ENCODE measurements around the gene ERP44. TPM values are rescaled to one million over a fixed set of nuclear protein-coding genes. Genes with fewer than 3 reads are reported as not detected.

The ERP44 gene
- total and polyA plus RNA-seq, 2 donors (not counting 3 experiments of a cell fraction or from before 2014, with no cell fraction given), result 9.9 to 21.4 TPM

GRCh38 chr9:100071271-100071670 lies 27.5 kb downstream of the ERP44 start:
- H3K9me1 ChIP-seq (replicated peaks; ENCODE audit: control insufficient read depth, extremely low read depth, insufficient read depth, low read length), result no peaks in the 10 kb centered on the region

More at GRCh38 chr9:100071271-100071670, 27.5 kb downstream of the ERP44 start:
- Histone ChIP-seq H3K9ac (replicated peaks; ENCODE audit: extremely low read depth, insufficient read depth, low read length) (no peak overlapping the region), H3K79me2 (ENCODE audit: control insufficient read depth, insufficient read depth, low read length) (peaks cover 4% of the 10 kb centered on the region), H3K4me1 (ENCODE audit: control insufficient read depth, extremely low read depth, insufficient read depth, low read length) (no peaks in the 10 kb centered on the region), H3K27me3 (ENCODE audit: control insufficient read depth in 2 of 2, insufficient read depth in 2 of 2, low read length in 2 of 2) (no peaks in the 10 kb centered on the region), H4K20me1 (replicated peaks; ENCODE audit: control insufficient read depth, extremely low read depth, insufficient read depth, low read length) (no peaks in the 10 kb centered on the region), H3K4me3 (replicated peaks in 1 of 3; ENCODE audit: insufficient read depth in 1 of 3, low read depth in 1 of 3, low read length in 3 of 3) (no peak overlapping the region), H3K4me2 (ENCODE audit: insufficient read depth, low read length) (no peak overlapping the region), H3K27ac (ENCODE audit: insufficient read depth, low read depth, low read length) (no peak overlapping the region), H3K36me3 (ENCODE audit: control insufficient read depth in 2 of 2, extremely low read depth in 1 of 2, insufficient read depth in 2 of 2, low read length in 2 of 2) (no peaks in the 10 kb centered on the region), H2AFZ (ENCODE audit: low read depth, low read length) (no peak overlapping the region), H3K9me3 (replicated peaks; ENCODE audit: control insufficient read depth, insufficient read depth, low read length) (no peaks in the 10 kb centered on the region)
- DNase-seq (ENCODE audit: low read depth, low spot score), result no peak
- ChIA-PET POLR2A (no interaction called here), CTCF (no interaction called here)
- no peak for TF ChIP-seq MAX (IDR thresholded peaks at IDR 0.05; ENCODE audit: insufficient read depth, insufficient read length)
- no peak for TF ChIP-seq CTCF (IDR thresholded peaks at IDR 0.05; ENCODE audit: extremely low read depth in 1 of 2, insufficient read depth in 1 of 2, low read depth in 1 of 2, low read length in 2 of 2)
- no peak for TF ChIP-seq POLR2A (IDR thresholded peaks at IDR 0.05; ENCODE audit: low read depth, low read length)
- TF ChIP-seq MYC (IDR thresholded peaks at IDR 0.05; ENCODE audit: low read depth, low read length), result no peak
- TF ChIP-seq FOS (IDR thresholded peaks at IDR 0.05; ENCODE audit: borderline replicate concordance, insufficient read depth, low read length), result no peak
- no peak for TF ChIP-seq GATA2 (IDR thresholded peaks at IDR 0.05; ENCODE audit: insufficient read depth, insufficient read length, low read depth, low read length)
- TF ChIP-seq EZH2 (IDR thresholded peaks at IDR 0.05; ENCODE audit: borderline replicate concordance, low read depth, low read length, severe bottlenecking), result no peak
- no peak for TF ChIP-seq POLR2AphosphoS5 (IDR thresholded peaks at IDR 0.05; ENCODE audit: insufficient read depth, low read depth, low read length)
- no peak for TF ChIP-seq JUN (IDR thresholded peaks at IDR 0.05; ENCODE audit: borderline replicate concordance, insufficient read depth, insufficient read length, low read depth)
- dilution Hi-C loops (cut with MboI; ENCODE audit: extremely low pct_ligation_motif_present, low sequenced_read_pairs), result no loop called here
- intact Hi-C loops (cut with micrococcal nuclease), result no loop called here
- BruUV-seq (replicated peaks), result no TSS peak
- no peak for FAIRE-seq

All from endothelial cell of umbilical vein (primary cell).